ENCODE data around the gene PRKD3.

DNA sequence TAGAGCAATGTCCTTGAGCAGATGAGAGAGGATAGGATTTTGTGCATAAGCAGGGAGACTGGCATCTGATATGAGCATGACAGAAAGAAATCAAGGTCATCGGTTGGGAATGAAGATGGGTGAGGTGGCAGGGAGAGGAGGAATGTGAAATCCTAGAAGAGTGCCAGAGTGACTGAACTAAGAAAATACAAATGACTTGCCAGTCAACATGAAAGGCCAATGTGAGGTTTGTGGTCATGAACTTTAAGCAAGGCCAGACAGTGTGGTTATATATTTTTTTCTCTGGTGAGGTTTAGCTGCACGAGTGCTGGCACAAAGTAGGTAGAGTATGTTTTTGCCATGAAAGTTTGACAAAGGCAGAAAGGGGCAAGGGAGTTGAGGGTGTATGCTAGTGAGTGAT lies 41.0 kb upstream of the PRKD3 start:
- TF ChIP-seq EZH2 (IDR thresholded peaks at IDR 0.05; ENCODE audit: borderline replicate concordance, low read depth, low read length, severe bottlenecking) (no peak), POLR2A (IDR thresholded peaks at IDR 0.05; ENCODE audit: low read depth, low read length) (no peak), POLR2AphosphoS5 (IDR thresholded peaks at IDR 0.05; ENCODE audit: insufficient read depth, low read depth, low read length) (no peak), JUN (IDR thresholded peaks at IDR 0.05; ENCODE audit: borderline replicate concordance, insufficient read depth, insufficient read length, low read depth) (no peak)
- TF ChIP-seq, protein P1, sequence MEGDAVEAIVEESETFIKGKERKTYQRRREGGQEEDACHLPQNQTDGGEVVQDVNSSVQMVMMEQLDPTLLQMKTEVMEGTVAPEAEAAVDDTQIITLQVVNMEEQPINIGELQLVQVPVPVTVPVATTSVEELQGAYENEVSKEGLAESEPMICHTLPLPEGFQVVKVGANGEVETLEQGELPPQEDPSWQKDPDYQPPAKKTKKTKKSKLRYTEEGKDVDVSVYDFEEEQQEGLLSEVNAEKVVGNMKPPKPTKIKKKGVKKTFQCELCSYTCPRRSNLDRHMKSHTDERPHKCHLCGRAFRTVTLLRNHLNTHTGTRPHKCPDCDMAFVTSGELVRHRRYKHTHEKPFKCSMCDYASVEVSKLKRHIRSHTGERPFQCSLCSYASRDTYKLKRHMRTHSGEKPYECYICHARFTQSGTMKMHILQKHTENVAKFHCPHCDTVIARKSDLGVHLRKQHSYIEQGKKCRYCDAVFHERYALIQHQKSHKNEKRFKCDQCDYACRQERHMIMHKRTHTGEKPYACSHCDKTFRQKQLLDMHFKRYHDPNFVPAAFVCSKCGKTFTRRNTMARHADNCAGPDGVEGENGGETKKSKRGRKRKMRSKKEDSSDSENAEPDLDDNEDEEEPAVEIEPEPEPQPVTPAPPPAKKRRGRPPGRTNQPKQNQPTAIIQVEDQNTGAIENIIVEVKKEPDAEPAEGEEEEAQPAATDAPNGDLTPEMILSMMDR (IDR thresholded peaks at IDR 0.05; ENCODE audit: extremely low read depth in 1 of 2, insufficient read depth in 1 of 2, low read depth in 1 of 2, low read length in 2 of 2) = no peak
- TF ChIP-seq, protein P2, sequence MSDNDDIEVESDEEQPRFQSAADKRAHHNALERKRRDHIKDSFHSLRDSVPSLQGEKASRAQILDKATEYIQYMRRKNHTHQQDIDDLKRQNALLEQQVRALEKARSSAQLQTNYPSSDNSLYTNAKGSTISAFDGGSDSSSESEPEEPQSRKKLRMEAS (IDR thresholded peaks at IDR 0.05; ENCODE audit: insufficient read depth, insufficient read length) = no peak
